A673 (cell line): Measurements from ENCODE around the gene CPM.
"Not testable (repeated sequence)": the region's sequence is repeated elsewhere in the genome, so short reads cannot be mapped to it uniquely, and the experiment has no call there.

Source experiments
- CTCF ChIP-seq: fragments of 300-800, 200-600 bp; sonication (generic); conservative IDR thresholded peaks from 2 replicates; pipeline ENCODE4 v1.5.1; 2017; ENCODE audit warnings: low read depth, mild to moderate bottlenecking, antibody characterized with exemption, low read length, moderate library complexity, mixed read lengths
- EZH2 ChIP-seq: fragments of 200-600 bp; sonication (generic); IDR thresholded peaks from 2 replicates; pipeline ENCODE4 v1.6.1; 2017; ENCODE audit warnings: borderline replicate concordance, low read depth, mild to moderate bottlenecking, mixed read lengths, antibody characterized with exemption, low read length; ENCODE audit not compliant: poor library complexity, severe bottlenecking

GRCh38 chr12:68810027-68810389 lies 123.0 kb downstream of the CPM start:
- TF ChIP-seq EZH2, CTCF: not testable (repeated sequence)
